ENCODE results near the gene TSC22D1.
A peak's percentile ranks its signal among the peaks of the same experiment; 100 is the strongest.

Gene TSC22D1

DNA sequence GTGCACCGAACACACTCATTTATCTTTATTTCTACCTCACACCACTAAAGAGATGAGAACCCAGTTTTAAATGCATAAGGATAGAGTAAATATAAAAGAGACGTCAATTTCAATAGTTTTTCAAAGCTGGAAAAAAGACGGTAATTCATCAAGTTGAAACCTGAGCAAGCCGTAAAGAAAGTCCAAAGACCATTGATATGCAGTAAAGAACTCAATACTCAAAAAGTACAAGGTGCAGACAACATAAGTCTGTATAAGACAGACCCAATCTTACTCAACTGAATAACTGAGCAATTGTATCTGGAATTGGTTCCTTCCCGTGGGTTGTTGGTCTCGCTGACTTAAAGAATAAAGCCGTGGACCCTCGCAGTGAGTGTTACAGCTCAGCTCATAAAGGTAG is 120.4 kb downstream of the TSC22D1 start:
- DNase-seq (ENCODE audit: low read depth in 1 of 2, low spot score in 1 of 2), result no peak

DNA sequence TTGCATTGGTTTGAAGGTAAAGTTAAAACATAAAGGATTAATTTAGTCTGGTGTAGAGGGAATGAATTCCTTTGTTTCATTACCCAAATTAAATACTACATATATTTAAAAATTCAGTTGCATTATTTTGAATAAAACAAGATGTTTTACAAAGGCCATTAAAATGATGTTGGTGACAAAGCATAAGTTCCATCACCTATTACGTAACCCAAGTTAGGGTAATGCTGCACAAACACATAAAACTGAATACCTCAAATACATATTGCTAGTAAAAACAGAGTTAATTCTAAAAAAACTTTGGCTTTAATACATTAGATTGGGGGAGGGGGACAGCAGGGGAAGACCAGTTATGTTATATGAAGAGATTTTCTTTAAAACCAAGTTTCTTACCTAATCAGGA is 122.2 kb downstream of the TSC22D1 start:
- no peak for DNase-seq (ENCODE audit: low read depth in 1 of 2, low spot score in 1 of 2)

DNA sequence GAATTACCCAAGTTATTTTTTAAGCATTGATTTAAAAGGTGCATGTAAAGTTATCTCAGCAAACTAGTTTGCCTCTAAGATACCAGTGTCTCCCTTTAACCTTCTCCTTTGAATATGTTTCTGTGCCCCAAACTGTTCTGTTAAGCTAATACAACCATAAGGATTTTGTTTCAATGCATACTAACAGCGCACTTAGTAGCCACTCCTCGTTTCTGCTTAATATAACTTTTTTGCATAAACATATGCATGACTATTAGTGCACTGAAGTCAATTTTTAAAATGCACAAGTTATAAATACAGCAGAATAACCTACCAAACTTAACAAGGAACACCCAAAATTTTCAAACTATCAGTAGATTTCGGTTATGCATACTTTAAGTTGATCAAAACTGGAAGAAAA is 123.1 kb downstream of the TSC22D1 start:
- no peak for DNase-seq (ENCODE audit: low read depth in 1 of 2, low spot score in 1 of 2)

DNA sequence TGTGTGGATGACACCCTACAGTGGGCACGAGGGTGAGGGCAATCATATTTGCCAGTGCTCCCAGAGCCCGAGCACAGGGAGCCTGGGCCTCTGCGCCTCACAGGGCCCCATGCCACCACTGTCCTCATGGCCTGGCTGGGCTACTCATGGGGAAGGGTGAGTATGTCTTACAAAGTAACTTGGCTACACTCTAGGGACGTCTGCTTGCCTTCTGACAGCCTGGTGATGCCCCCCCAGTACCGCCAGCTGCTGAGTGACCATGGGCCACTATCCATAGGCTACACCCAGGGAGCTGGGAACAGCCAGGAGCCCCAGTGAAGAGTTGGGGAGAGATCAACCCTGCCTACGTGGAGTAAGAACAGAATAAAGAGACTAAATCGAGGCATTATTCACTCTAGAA is 123.7 kb downstream of the TSC22D1 start:
- DNase-seq (ENCODE audit: low read depth in 1 of 2, low spot score in 1 of 2), result no peak

DNA sequence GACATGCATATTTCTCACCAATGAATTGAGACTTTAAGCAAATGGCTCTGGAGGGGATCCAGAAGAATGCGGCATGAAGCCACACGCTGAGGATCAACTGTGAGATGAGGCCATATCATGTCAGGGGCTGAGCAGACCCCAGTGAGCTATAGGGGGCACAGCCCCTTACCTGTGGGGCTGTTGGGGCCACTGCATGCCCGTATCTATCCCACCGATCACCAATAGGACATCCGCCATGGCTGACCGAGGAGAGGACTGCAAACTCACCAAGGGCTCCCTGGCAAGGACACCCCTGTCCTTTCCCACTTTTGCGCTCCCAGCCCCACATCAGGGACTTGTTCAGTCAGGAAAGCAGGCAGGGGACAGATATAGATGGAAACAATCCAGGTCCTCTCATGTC is 124.5 kb downstream of the TSC22D1 start:
- DNase-seq (ENCODE audit: low read depth in 1 of 2, low spot score in 1 of 2), result no peak

DNA sequence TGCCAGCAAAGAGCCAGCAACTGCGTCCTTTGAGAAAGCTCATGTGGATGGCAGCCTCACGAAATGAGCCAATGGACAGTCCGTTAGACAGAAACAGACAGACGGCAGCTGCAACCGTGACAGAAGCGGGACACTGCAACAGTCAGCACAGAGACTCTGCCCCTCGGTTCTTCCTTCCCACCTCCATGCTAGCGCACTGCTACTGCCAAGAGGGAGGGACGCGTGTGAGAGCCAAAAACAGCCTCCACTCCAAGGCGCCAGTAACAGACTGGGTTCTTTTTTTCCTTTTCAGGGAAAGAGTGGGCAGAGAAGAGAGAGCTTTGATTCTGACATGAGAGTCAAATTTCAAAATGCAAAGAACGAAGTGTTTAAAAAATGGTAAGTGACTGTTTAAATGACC is 125.0 kb downstream of the TSC22D1 start:
- no peak for DNase-seq (ENCODE audit: low read depth in 1 of 2, low spot score in 1 of 2)

DNA sequence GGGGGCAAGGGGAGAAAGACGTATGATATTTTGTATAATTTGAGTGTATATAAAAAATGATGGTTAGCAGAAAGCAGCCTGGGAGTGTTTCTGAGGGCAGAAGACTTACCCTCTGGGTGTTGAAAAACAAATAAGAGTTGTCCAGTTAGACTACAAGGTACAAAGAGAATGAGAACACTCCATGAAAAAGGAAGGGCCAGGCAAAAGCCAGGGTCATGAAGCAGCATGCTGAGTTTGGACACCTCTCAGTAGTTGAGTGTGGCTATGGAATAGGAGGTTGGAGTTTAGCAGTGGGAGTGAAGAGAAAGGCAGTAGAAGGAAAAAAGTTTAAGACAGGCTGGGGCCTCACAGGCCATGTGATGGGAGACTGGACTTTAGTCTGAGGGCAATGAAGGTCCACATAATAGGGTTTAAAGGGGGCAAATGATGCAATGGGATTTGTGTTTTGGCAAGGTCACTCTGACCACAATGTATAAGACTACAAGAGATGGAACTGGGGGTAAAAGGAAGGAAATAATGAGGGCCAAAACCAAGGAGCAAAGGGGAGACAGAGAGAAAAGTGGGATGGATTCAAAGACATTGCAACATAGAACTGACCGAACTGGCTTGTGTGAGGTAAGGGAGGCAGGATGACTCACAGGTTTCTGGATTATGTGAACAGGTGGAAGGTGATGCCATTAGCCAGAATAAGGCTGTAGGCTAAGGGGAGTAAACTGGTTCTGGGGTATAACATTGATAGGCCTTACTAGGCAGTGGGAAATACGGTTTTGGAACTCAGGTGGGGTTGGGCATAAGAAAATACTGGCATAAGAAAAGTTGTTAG is 125.9 kb downstream of the TSC22D1 start:
- DNase-seq (ENCODE audit: low read depth in 1 of 2, low spot score in 1 of 2), result no peak

DNA sequence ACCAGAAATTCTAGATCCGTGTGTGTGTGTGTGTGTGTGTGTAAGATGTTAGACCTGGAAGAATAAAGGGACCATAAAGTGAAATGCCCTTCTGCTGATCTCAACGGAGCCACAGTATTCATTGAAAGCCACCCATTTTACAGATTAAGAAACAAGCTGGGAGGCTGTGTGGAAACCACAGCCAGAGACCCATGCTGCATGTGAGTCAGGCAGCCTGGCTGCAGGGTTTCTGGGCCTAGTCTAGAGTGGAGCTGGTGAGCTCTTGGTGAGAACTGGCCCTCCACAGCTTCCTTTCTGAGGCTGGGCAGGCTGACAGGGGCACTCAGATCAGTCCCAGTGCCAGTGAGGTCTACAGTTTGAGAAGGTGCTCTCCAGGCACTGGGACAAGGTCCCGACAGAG is 127.3 kb downstream of the TSC22D1 start:
- no peak for DNase-seq (ENCODE audit: low read depth in 1 of 2, low spot score in 1 of 2)

DNA sequence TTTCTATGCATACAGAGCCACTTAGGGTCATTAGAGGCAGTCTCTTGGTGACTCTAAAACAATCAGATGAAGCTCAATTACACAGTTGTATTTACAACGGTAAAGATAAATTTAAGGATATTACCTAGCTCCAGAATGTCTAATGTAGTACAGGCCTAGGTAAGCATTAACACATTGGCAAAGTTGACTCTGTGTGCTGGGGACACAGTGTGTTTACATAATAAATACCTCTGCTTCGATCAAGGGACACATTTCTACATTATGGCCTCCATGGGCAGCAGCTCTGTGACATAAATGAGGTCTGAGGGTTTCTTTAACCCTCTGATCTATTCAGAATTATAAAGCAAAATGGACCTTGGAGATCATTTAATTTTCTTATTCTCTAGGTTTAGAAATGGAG is 127.8 kb downstream of the TSC22D1 start:
- no peak for DNase-seq (ENCODE audit: low read depth in 1 of 2, low spot score in 1 of 2)

DNA sequence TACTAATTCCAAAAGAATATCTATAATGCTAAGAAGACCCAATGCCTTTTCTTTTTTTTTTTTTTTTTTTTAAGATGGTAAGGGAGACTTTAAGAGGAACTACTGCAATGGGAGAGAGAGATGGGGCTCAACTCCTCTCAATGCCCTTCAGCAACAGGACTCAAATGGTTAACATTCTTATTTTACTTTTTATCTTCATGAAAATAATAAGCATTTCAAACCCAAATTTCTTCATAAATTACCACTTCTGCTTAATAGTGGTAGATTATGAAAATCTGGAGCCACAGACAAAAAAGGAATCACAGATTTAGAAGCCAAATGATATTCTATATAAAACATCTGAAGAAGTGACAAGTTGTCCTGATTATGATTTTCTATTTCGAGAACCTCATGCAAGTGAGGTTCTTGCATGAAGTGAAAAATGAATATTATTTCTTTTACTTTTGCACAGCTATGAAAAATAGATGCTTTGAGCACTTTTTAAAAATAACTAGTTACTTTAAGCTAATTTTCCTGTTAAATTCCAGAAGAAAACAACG is 128.3 kb downstream of the TSC22D1 start:
- DNase-seq (ENCODE audit: low read depth in 1 of 2, low spot score in 1 of 2), result no peak

DNA sequence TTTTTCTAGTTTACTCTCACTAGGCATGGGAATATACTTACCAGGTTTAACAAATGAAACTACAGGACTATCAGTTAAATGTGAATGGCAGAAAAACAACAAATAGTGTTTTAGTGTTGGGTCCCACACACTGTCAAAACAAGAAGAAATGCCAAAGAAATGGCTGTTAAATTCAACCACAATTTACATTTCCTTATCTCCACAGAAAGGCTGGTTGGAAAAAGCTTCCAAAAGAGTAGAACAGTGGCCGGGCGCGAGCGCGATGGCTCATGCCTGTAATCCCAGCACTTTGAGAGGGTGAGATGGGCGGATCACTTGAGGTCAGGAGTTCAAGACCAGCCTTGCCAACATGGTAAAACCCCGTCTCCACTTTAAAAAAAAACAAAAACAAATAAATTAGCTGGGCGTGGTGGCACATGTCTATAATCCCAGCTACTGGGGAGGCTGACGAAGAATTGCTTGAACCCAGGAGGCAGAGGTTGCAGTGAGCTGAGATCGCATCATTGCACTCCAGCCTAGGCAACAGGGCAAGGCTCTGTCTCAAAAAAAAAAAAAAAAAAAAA is 136.0 kb downstream of the TSC22D1 start:
- DNase-seq (ENCODE audit: low read depth in 1 of 2, low spot score in 1 of 2), result no peak

DNA sequence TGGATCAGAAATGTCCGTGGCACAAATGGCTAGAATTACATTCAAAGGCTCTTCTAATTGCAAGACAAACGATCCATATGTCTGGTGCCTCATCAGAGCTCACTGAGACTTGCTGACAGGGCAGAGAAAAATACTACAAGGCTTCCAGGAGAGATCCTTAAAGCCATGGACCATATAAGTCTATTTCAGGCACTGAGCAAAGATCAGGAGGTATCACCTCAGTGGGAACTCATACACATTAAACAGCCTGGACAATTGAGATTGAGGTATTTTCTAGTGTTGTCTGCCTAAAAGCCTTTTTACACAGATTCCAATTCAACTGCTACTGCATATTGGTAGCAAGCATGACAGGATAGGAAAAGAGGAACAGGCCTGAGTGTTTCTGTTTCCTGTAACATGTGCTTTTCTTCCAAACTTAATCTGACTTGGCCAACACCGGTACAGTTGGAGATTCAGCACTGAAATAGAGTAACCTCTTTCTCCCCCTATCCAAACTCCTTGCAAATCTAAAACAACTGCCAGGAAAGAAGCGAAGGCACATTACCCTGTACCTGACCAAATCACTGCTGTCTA is 136.6 kb downstream of the TSC22D1 start:
- DNase-seq (ENCODE audit: low read depth in 1 of 2, low spot score in 1 of 2), result no peak

DNA sequence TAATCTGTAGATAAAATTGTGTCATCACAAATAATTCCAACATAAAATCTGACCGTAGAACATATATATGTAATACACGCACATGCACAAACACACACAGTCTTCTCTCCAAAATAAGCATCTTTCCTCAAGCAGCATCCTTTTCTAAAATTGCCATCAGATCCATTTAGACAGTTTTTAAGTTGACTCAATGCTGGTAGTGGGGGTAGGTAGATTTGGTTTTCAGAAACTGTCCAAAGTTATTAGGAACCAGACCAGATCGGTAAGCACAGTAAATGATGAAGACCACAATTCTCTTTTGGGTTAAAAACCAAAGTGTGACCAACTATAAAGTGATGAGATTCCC is 137.9 kb downstream of the TSC22D1 start:
- no peak for DNase-seq (ENCODE audit: low read depth in 1 of 2, low spot score in 1 of 2)

DNA sequence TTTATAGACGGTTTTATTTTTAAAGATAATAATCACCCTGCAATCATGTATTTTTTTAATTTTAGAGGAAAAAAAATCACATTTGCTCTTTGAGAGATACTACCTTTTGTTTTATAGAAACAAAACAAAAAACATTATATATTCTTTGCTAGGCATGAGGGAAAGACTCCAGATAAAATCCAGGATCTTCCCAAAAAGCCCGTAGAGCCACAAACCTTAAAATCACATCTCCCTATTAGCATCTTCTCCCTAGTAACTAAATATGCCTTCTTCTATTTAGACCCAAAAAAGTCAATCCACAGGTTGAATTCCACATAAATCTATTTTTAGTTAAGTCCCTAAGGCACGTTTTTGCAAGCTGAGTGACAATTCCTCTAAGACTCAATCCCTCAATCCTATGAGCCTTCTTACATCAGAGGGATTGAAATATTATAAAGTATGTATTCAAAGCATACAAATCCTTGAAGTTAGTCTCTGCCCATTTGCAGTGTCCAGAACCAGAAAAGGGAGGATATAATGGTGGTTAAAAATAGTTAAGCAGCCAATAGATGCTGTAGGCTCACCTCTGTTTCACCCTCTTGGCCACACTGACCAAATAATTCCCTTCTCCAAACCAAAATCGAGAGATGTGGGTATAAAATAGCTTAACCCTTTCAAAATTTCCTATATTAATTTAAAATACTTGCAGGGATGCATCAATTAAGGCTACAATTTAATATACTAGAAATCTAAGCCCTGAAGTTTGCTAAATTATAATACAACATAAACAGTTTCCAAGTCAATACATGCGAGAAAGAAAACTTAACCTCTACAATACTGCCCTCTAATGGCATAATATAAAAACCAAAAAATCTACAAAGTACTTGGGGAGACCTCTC is 138.5 kb downstream of the TSC22D1 start:
- DNase-seq (ENCODE audit: low read depth in 1 of 2, low spot score in 1 of 2), result no peak

DNA sequence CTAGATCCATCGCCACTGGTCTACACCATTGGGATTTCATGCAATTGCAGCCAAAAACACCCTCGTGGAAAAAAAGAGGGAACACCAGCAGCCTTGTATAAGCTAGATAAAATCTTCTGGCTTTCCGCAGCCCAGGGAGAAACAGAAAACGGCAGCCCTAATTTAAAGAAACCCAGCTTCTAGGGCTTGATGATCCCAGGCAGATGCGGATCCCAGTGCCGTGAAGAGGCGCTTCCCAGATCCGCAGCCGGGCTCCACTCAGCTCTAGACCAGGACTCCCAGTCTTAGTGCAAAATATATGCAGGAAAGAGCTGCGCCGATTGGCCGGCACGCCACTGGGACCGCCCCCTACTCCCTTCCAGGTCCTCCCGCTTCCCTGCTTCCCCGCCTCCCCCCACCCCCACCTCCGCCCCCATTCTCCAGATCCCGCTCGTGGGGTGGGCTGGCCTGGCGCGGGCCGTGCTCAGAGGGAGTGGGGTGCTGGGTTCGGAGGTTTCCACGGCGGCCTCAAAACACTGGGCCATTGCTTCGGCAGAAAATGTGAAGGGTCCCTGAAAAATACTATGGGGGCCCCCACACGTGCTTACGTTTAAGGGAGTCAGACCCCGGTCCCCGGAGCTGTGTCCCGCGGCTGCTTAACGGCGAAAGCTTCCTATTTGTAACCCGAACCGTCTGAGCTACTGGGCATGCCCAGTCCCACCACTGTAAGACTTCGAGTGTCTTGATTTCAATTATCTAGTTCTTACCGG is 139.4 kb downstream of the TSC22D1 start:
- peak in 1 of 2 donors; percentile 10 for DNase-seq (ENCODE audit: low read depth in 1 of 2, low spot score in 1 of 2)

DNA sequence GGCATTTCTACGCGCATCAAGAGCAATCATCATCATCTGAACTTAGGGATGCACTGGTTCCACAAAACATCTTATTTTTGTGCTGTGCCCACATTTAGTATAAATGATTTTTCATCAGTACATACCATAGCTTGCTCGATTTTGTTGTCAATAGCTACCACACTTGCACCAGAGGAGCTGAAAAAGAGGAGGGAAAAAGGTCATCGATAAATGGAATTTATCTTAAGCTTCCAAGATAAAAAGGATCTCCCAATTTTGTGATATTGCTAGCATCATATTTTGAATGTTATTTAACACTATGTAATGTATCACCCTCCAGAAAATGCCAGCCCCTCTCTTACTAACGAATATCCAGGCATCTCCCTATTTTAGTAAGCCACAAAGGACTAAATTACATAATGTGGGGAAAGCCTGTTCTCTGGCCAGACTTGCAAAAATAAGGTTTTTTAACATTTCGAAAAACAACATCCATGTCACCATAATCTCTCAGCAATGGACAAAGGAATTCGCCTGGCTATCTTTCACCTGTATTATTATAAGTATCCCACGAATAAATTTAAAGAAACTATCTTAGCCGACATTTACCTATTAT is 140.1 kb downstream of the TSC22D1 start:
- no peak for DNase-seq (ENCODE audit: low read depth in 1 of 2, low spot score in 1 of 2)

DNA sequence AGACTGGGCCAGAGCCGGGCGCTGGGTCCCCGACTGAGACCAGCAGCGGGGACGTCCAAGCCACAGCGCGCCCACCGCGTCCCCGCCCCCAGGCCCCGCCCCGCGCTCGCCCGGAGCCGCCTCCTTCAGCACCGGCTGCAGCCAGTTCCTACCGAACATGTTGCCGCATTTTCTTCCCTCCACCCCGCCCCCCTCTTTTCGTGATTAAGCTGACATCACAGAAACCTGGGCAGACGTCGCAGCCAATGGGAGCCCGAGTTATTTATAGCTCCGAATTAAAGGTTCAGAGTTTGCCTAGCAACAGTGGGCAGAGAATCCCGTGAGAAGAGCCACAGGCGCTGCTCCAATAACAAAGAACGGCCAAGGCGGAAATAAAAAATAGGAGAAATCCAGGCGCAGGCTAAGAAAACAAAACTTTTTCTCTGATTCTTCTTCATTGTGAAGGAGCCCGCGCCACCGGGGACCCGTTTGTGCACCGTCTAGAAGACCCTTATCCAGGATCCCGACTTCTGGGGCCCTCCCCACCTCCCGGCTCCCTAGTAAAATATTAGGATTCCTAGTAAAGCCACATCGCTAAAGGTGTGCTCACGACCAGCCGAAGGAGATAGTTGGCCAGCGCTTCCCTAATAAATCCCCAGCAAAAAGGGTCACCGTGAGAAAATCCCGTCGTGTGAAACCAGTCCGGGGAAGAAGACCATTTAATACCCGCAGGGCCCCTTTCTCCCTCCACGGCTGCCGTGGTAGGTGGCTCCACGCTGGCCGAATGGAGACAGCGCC is 140.8 kb downstream of the TSC22D1 start:
- DNase-seq (ENCODE audit: low read depth in 1 of 2, low spot score in 1 of 2), result peak; percentile 69 to 79

DNA sequence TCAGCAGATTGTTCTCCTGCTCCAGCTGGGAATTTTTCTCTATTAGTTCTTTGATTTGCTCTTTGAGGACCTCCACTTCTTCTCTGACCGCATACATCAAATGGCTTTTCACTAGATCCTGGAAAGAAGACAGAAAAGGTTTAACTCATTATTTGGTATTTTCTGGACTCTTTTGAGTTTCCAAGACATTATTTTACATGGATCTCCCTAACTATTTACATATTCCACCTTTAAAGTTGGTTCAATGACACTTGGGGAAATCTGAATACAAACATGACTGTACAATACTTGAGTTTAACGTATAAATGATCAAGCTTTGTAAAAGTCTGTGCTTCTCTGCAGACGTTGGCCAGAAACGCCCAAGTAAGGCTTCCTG is 141.4 kb downstream of the TSC22D1 start:
- no peak for DNase-seq (ENCODE audit: low read depth in 1 of 2, low spot score in 1 of 2)

DNA sequence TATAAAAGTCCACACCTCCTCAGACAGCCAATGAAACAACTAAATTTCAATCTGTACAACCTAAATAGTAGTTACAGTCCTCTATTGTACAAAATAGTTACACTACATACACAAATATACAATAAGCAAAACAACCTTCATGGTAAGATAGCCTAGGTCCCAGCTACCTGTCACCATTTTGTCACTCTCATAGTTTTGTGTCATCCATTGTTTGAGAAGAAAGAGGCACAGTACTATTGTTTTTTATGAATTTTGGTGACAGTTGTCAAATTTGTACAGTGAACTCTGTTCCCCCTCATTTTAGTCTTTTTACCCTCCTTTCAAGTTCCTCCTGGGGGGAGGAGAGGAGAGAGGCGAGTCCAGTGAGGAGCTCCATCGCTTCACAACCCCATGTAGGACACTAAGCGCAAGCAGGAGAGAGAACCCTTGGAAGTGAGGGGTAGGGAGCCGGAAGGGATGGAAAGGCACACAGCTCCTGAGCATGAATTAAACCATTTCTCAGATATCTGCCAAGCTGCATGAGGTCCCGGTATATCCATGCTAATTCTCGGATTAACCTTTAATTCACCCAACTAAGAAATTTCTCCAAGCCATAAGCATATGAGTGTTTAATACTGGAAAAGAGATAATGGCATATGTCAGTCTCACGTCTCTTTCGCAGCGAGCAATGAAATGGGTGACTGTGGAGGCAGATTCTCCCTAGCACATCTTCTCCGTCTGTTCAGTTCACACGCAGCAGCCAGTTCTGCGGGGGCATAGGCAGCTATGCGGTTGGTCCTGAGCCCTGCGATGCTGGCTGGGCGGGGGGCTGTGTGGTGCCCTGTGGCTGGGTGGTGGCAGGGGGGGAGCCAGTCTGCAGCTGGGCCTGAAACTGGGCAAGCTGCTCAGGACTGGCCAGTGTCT is 142.0 kb downstream of the TSC22D1 start:
- DNase-seq (ENCODE audit: low read depth in 1 of 2, low spot score in 1 of 2), result no peak

Data from activated T-helper 1 cell treated with anti-CD3 and anti-CD28 coated beads, Interleukin-2, amount 50 U/mL, for 16 hours (primary cell).